SK-MEL-5 (cell line): ENCODE data around the gene SNX19. TPM values are rescaled to one million over a fixed set of nuclear protein-coding genes. Genes with fewer than 3 reads are reported as not detected.

Experiments
- DNase-seq: peaks from one replicate; pipeline ENCODE4 v3.0.0-alpha.2; 2016; ENCODE audit warnings: low read depth, low spot score
- in situ Hi-C: cut with HindIII; loops from 2 replicates; pipeline ENCODE4 v1.10.0; 2016; ENCODE audit warnings: low sequenced_read_pairs, high pct_unique_total_duplicates, low pct_unique_long_range_greater_than_20kb
- total RNA-seq: library from RNA; depleted of rRNA; stranded (reverse); fragments of >200 nt; shearing (Covaris generic); gene quantifications from 2 replicates; pipeline ENCODE4 v1.2.3, GENCODE V29; 2014

The SNX19 gene
- total RNA-seq, 1 experiment from 2014 or later, result 57.1 TPM

DNA sequence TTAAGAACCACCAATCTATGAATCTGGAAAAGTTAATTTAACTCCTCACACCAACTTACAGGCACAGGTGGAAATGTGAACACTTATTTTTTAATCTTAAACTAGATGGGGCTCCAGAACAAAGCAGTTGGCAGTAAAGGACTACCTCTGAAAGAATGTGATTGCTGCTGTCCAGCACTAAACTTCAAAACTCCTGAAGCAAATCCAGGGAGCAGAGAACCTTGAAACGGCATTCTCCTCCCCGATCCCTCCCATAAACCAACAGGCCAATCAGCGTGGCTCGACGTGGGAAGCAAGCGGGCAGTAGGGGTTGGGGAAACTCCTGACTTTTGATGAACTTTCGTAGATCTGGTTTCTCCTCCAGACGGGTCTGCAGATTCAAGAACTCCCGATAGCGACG, 5.0 kb downstream of the SNX19 start:
- in situ Hi-C loops, result no loop called here
- DNase-seq, result no peak

DNA sequence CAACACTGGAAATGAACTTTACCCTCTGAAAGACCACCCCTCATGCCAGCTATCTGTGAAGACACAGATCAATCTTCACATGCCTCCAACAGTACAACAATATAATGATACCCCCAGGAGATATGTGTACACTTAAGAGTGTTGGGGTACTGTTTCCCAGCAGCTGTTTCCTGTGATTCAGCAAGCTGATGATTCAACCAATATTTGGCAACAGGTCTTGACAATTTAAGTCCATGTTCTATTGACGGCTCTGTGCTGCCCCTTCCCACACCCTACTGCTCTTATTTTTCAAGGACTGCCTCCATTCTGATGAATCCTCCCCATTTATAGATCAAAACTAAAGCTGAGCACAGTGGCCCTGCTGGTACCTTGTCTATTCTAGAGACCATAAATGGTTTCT, 6.6 kb downstream of the SNX19 start:
- in situ Hi-C loops, result no loop called here
- no peak for DNase-seq

DNA sequence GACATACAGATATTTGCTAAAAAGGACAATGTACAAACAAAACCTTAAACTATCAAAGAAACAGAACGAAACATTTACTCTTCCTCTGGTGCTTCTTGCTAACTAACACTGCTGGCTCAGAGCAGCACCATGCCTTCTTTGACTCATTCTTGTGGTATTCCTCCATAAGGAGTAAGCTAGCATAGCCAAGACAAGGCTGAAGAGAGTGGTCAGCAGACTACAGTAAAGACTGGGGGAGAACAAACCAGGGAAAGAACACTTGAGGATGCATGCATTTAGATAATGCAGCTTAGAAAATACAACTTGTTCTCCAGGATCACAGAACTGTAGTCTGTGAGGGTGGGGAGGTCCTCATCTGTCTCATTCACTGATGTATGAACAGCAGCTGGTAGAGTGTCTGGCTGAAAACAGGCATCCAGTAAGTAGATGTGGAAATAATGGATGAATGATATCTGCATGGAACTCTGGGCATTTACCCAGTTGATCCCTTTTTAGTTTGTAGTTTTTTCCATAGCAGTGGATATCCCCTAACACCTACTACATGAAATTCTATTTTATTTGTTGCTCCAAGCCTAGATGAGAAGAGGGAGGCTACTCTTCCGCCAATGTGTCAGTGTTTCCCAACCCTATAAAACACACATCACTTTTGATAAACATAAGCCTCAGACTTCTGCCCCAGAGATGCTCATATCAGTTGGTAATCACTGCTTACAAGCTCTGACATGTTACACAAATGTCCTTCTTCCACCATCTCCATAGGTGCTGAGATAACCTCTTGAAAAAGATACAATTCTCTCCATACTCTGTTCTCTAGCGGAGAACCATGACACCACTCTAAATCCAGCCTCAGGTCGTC, 7.3 kb downstream of the SNX19 start:
- DNase-seq, result no peak

DNA sequence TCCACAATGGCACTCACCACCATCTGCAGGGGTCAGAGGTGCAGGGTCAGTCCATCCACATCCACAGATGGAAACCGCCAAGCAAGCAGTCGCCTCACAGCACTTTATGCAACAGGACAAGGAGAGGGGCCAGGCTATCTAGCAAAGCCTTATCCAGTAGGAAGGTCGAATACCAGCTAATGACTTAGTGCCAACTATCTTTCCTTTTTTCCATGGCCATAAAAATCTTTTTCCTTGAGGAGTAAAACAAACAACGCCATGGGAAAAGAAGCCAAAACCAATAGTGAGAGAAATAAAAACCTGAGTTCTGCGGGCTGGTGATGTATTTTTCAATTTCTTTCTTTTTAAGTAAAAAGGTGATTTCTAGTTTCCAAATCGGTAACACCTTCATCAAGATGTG, 8.2 kb downstream of the SNX19 start:
- DNase-seq, result no peak
- in situ Hi-C loops, result no loop called here

More for the DNA sequence above, 7.3 kb downstream of the SNX19 start:
- in situ Hi-C loops, result no loop called here

DNA sequence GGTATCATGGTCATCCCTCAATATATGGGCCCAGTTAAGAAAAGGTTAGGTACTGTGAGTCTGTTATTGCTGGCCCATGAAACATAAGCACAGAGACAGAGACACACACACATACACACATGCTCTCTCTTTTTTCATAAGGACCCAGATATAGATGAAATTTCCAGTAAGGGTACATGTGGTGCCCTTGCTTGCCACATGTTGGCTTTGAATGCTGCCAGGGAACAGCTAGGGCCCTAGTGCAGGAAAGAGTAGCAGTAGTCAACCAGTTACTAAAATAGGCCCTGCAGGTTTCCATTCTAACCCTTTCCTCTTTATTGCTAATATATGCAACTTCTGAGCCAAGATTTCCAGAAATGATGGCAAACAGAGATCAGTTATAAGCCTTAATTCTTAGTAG, 9.1 kb downstream of the SNX19 start:
- in situ Hi-C loops, result no loop called here
- DNase-seq, result no peak

DNA sequence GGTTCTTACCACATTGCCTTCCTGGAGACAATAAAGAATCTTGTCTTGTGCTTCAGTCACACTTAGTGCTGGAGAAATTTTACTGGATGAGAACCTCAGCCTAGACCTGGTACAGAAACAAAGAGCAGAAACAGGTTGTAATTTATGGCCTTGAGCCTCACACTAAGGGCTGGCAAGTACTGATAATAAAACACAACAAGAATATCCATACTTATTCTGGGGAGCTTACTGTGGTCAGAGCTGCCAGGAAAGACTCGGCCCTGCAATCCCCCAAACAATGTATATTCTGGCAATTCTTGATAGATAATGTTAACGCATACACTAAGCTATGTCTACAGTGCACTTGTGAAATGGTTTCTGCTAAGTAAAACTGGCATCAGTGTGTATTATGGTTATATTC, 9.7 kb downstream of the SNX19 start:
- in situ Hi-C loops, result no loop called here

DNA sequence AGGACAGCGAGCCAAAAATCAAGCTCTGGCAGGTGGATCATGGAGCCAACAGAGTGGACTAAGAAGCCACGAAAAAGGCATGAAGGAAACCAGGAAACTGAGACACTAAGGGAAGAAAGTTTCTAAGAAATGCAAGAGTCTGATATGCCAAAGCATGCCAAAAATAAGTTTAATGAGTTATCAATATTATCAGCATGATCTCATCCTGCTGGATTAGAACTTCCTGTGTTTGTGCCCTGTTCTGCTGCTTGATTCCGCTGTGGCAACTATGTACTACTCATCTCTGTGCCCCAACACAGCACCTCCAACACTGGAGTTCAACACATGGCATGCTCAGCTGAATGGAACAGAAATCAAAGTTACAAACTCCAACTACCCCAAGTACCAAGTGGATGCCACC, 10.8 kb downstream of the SNX19 start:
- in situ Hi-C loops, result no loop called here
- no peak for DNase-seq

More for the DNA sequence above, 9.7 kb downstream of the SNX19 start:
- no peak for DNase-seq

DNA sequence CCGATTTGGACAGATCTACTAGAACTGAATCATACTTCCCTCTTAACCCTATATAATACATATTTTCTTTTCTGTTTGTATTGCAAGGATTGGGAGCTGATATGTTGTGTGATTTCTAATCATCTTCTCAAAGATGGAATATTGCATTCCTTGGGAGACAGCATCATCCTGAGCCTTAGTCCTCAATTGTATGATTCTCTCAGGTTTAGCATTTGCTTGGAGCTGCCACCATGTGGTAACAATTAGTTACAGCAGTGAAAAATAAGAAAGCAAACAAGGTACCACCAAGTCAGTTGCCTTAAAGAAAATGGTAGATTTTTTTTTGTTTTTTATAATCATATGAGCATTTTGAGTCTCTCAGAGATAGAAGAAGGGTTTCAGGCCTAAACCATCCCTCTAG, 11.9 kb downstream of the SNX19 start:
- in situ Hi-C loops, result no loop called here
- DNase-seq, result peak; percentile 21

DNA sequence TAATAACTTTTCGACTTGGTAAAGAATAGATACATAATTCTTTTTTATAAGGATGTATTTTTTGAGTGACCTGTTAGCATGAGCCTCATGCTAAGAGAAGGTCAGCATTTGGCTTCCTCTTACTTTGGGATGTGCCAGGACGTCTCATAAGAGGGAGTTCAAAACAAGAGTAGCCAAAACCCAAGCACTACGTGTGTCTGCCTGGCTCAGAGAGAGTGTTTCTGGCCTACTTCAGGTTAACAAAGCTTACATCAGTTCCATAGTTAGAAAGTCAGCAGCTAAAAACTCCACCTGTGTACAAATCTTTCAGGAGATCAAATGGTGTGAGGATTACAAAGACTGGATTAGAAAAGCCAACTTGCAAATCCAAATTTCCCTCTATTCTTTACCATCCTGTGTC, 13.9 kb downstream of the SNX19 start:
- DNase-seq, result no peak
- in situ Hi-C loops, result no loop called here

DNA sequence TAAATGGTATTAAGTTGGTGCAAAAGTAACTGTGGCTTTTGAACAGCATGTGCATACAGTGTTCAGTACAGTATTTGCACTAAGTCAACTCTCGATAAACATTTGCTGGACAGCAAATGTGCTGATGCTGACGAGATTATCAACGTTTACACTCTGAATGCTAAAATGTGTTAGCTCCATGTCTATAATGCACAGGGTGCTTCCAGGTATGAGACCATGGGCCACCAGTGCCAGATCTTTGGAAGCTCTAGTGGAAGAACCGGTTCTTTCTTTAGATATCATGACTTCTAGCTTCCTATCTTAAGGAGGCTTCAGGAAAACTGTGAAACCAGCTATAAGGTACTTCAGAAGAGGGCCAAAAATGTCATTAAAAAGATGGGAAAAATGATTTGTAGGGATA, 17.2 kb downstream of the SNX19 start:
- no peak for DNase-seq
- in situ Hi-C loops, result loop anchor here (25.0 kb wide), 1 partner anchor 462 kb away; the partner anchor contains the start of genes ADAMTS15 and ADAMTS8

DNA sequence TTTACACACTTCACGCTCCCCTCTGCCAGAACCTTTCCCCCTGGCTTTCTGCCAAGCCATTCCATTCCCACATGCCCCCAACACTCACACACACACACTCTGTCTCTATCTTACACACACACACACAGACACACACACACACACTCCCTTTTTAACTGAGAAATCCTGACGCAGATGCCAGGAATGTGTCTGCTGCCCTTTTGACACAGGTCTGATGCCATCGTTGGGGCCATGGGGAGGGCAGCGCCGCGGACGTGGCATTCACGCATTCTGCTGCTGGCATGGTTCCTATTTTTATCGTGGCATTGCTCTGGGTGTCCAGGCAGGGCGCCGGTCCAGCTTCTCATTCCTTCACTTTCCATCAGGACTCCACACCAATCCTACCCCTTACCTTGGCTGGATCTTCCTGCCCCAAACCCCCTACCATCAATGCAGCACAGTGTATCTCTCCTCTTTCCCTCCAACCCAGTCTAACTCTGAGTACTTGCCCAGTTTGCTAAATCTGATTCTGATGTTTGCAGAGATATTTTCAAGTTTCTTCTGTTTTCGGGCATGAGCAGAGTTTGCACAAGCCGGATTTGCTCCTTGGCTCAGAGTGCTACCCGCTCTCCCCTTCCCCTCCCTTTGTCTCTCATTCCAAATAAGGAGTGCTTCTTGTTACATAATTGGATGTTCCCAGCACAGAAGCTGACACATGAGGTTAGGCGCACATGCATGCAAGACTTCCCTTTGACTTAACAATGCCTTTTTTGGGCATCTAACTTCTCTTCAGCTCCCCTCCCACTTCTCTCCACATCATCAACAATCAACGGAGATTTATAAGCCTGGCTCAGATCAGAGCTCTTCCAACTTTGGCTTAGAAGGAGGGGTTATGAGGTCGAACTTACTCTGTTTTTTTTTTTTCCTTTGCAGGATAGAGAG, 18.8 kb downstream of the SNX19 start:
- in situ Hi-C loops, result loop anchor here (25.0 kb wide), 1 partner anchor 460 kb away; the partner anchor contains the start of genes ADAMTS15 and ADAMTS8
- DNase-seq, result no peak

DNA sequence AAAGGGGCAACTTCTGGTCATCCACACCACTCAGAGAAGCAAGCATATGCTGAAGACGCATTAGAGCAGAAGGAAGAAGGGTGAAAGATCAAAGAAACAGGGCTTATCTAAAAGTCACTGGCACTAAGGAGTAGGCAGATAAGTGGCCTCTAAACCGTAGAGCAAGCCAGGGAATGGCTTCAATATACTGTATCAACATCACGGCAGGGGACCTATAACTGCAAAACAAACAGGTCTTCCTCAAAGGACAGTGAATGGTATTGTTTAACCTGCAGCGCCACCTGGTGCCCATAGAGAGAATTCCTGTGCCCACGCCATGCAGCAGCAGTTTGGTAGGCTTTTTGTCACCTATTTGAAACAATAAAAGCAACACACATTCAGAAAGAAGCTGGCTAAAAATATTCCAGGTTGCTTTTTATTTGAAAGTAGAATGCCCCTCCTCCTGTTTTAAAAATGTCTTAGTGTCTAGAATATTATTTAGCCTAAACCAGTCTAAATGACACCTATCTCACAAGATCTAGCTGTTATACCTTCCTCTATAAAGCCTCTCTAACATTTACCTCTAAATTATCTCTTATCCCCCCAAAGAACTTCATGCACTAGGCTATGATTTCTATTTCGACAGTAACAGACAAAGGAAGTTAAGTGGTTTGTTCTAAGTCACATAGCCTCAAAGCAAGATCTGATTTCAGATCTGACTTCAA, 21.8 kb downstream of the SNX19 start:
- in situ Hi-C loops, result loop anchor here (25.0 kb wide), 1 partner anchor 457 kb away; the partner anchor contains the start of genes ADAMTS15 and ADAMTS8
- peak; percentile 64 for DNase-seq

DNA sequence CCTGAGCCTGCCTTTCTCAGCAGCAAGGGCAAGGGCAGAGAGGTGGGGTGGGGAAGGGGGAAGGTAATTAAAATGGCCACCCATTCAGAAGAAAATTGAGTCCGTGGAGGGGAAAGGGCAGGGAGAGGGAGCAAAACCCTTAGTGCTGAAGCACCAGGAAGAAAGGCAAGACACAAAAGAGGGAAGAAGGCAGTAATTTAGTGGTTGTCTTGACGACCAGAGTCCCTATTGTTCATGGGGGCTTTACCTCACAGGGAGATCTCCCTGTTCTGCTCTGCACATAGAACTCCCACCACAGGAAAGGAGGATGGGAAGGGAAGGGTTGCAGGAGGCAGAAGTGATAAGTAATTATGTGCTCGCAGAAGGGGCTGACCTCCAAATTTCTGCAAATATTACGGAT, 23.4 kb downstream of the SNX19 start:
- DNase-seq, result no peak
- in situ Hi-C loops, result loop anchor here (25.0 kb wide), 1 partner anchor 456 kb away; the partner anchor contains the start of genes ADAMTS15 and ADAMTS8

DNA sequence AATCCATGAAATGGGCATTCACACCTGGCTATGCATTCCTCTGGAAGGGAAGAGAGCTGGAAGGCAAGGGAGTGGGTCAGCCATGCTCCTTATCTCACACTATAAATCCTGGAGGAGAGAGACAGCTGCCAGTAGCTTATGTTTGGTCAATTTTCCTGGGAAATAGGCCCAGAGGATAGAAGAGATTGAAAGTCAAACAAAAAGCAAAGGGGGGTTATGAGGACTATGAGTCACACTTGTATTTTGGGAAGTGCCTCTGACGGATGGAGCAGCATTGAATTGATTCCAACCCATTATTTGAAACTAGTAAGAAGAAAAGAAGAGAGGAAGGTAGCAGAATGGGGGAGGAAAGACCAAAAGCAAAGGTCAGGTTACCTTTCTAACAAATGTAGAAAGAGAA, 25.0 kb downstream of the SNX19 start:
- DNase-seq, result no peak
- in situ Hi-C loops, result loop anchor here (25.0 kb wide), 1 partner anchor 454 kb away; the partner anchor contains the start of genes ADAMTS15 and ADAMTS8

DNA sequence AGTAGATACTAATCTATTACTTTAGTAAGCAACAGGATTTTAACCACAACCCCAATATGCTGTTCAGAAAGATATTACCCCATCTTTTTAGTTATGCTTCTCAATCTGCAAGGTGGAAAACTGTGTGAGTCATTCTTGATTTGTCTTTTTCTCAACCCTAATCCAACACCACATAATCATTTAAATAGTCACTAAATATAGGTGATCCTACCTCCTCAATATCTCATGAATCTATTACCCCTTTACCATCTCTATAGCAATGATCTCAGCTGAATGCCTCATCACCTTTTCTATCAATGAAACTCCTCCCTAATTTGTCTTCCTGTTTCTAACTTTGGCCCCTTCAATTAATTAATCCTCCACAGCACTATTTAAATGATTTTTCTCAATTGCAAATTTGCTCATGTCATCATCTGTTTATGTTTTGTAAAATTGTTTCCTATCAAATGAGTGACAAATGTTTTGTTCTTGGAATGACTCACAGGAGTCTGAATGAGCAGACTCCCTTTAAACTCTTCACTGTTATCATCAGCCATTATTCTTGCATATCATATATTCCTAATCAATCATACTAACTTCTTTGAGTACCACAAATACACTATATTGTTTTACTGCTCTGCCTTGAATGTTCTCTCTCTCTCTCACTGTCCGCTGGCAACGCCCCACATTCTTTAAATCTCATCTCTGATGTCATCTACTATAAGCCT, 26.1 kb downstream of the SNX19 start:
- in situ Hi-C loops, result loop anchor here (25.0 kb wide), 1 partner anchor 453 kb away; the partner anchor contains the start of genes ADAMTS15 and ADAMTS8
- DNase-seq, result no peak

DNA sequence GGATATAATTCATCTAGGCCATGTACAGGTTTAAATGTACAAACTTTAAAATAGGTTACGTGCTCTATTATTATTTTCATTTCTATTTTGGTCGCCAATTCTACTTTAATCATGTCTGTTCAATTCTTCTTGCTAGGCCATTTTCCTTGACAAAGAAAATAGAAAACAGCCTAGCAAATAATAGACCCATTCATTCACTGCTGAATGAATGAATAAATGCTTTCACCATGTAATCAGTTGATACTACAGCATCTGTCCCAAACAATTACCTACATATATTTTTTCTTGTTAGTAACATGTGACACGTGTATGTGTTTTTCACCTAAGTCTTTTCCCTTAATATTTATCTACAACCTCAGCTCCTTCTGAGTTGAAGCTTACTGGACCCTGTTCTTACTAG, 27.5 kb downstream of the SNX19 start:
- in situ Hi-C loops, result loop anchor here (25.0 kb wide), 1 partner anchor 451 kb away; the partner anchor contains the start of genes ADAMTS15 and ADAMTS8
- peak; percentile 55 for DNase-seq

DNA sequence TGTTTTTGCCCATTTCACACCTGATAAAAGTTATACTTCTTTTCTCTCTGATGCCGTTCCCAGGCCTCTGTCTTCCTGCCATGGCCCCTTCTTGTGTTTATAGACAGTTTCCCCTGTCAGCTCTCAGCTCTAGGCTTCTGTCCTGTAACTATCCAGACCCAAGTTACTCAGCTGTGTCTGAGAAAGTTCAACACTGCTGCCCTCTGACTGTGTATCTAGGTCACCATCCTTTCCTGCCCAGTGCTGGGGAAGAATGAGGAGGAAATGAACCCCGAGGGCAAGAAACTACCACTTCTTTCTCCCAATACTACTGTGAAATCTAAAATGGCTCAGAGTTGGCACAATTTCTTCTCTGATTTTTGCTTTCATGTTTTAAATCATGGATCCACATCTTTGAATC, 29.6 kb downstream of the SNX19 start:
- DNase-seq, result no peak
- in situ Hi-C loops, result loop anchor here (25.0 kb wide), 1 partner anchor 449 kb away; the partner anchor contains the start of genes ADAMTS15 and ADAMTS8
